ENCODE measurements around the gene TPP1.

TPP1 gene

DNA sequence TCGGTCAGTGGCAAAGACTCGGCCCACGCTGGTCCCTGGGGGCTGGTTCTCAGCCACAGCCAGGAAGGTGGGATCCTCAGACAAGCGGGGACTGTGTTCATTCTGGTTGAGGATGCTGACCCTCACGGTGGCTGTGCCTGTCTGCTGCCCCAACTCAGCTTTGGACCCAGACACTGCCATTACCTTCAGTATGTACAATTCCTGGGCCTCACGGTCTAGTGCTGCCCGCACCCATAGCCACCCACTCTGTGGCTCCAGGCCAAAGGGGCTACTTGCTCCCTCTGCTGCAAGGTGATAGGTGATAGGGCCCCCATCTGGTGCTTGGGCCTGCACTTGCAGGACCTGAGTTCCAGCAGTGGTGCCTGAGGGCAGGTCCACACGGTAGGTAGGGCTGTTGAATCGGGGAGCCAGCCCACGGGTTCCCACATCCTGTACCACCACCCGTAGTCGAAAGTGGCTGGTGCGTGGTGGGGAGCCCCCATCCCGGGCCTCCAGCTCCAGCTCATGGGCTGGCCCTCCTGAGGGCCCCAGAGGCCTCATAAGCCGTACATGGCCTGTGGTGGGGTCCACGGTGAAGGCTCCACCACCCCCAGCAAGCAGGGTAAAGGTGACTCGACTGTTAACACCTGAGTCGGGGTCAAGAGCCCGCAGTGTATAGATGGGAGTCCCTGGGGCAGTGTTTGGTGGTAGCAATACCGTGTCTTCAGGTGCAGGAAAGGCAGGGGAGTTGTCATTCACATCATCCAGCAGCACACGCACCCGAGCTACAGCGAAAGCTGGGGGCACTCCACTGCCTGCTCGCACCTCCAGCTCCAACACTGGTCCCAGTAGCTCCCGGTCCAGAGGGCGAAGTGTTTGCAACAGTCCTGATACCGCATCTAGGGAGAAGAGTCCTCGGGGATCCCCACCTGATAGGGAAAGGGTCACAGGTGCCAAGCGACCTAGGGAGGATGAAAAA, 13.2 kb upstream of the TPP1 start:
- Histone ChIP-seq H3K36me3 (ENCODE audit: insufficient read depth) (no peaks in the 10 kb centered on the region), H3K4me2 (no peak overlapping the region), H3K9ac (no peak overlapping the region), H4K20me1 (ENCODE audit: insufficient read depth) (no peaks in the 10 kb centered on the region), H3K79me2 (ENCODE audit: insufficient read depth, low read depth) (no peaks in the 10 kb centered on the region), H3K4me3 (IDR thresholded peaks at IDR 0.05; ENCODE audit: insufficient read depth, low read depth, low read length) (no peak overlapping the region), H3K27me3 (ENCODE audit: insufficient read depth, low read depth) (no peaks in the 10 kb centered on the region), H3K27ac (no peak overlapping the region), H3K4me1 (ENCODE audit: low read depth, poor library complexity, severe bottlenecking) (peaks cover 9% of the 10 kb centered on the region), H2AFZ (ENCODE audit: low read depth) (no peak overlapping the region)
- no peak for TF ChIP-seq CTCF (conservative IDR thresholded peaks at IDR 0.05; ENCODE audit: low read depth, low read length)

- Histone ChIP-seq H3K4me1 (ENCODE audit: low read depth, poor library complexity, severe bottlenecking) (peaks cover 11% of the 10 kb centered on the region), H3K27me3 (ENCODE audit: insufficient read depth, low read depth) (no peaks in the 10 kb centered on the region), H3K4me2 (no peak overlapping the region), H3K4me3 (IDR thresholded peaks at IDR 0.05; ENCODE audit: insufficient read depth, low read depth, low read length) (no peak overlapping the region), H3K79me2 (ENCODE audit: insufficient read depth, low read depth) (no peaks in the 10 kb centered on the region), H3K27ac (no peak overlapping the region), H3K9ac (no peak overlapping the region), H2AFZ (ENCODE audit: low read depth) (no peak overlapping the region), H3K36me3 (ENCODE audit: insufficient read depth) (no peaks in the 10 kb centered on the region), H4K20me1 (ENCODE audit: insufficient read depth) (no peaks in the 10 kb centered on the region)
- no peak for TF ChIP-seq CTCF (conservative IDR thresholded peaks at IDR 0.05; ENCODE audit: low read depth, low read length)
Observed at GRCh38 chr11:6631361-6631890, 12.2 kb upstream of the TPP1 start.

DNA sequence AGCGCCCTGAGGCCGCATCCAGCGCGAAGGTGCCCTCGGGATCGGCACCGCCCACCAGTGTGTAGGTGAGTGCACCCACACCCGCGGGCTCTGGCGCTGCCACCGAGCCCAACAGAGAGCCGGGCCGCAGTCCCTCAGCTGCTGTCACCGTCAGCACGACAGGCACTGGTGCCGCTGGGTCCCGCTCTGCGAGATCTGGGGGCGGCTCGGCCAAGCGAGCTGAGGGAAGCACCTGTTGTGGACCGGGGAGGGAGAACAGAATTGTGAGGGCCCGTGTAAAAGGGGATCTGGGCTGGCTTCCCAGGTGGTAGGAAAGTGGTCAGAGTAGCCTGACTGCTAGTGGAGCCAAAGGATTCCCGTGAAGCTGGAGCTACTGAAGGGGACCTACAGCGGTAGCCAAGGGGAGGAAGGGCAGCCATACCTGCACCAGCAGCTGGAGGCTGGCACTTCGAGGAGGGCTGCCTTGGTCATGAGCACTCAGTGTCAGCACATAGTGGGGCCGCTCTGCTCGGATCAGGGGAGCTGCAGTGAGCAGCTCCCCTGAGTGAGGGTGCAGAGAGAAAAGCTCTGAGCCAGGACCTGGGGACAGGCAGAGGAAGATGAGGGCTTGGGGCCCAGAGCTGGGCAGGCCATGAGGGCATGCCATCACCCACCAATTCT, 11.5 kb upstream of the TPP1 start:
- Histone ChIP-seq H3K36me3 (ENCODE audit: insufficient read depth) (no peaks in the 10 kb centered on the region), H3K27ac (no peak overlapping the region), H3K9ac (no peak overlapping the region), H3K4me3 (IDR thresholded peaks at IDR 0.05; ENCODE audit: insufficient read depth, low read depth, low read length) (no peak overlapping the region), H3K27me3 (ENCODE audit: insufficient read depth, low read depth) (no peaks in the 10 kb centered on the region), H4K20me1 (ENCODE audit: insufficient read depth) (no peaks in the 10 kb centered on the region), H3K79me2 (ENCODE audit: insufficient read depth, low read depth) (no peaks in the 10 kb centered on the region), H3K4me1 (ENCODE audit: low read depth, poor library complexity, severe bottlenecking) (peaks cover 11% of the 10 kb centered on the region), H3K4me2 (no peak overlapping the region), H2AFZ (ENCODE audit: low read depth) (no peak overlapping the region)
- no peak for TF ChIP-seq CTCF (conservative IDR thresholded peaks at IDR 0.05; ENCODE audit: low read depth, low read length)

GRCh38 chr11:6629892-6630631, 10.8 kb upstream of the TPP1 start:
- Histone ChIP-seq H3K79me2 (ENCODE audit: insufficient read depth, low read depth) (no peaks in the 10 kb centered on the region), H4K20me1 (ENCODE audit: insufficient read depth) (no peaks in the 10 kb centered on the region), H3K4me1 (ENCODE audit: low read depth, poor library complexity, severe bottlenecking) (peaks cover 11% of the 10 kb centered on the region), H3K36me3 (ENCODE audit: insufficient read depth) (no peaks in the 10 kb centered on the region), H3K27ac (no peak overlapping the region), H3K9ac (no peak overlapping the region), H3K4me2 (no peak overlapping the region), H2AFZ (ENCODE audit: low read depth) (no peak overlapping the region), H3K4me3 (IDR thresholded peaks at IDR 0.05; ENCODE audit: insufficient read depth, low read depth, low read length) (no peak overlapping the region), H3K27me3 (ENCODE audit: insufficient read depth, low read depth) (no peaks in the 10 kb centered on the region)
- TF ChIP-seq CTCF (conservative IDR thresholded peaks at IDR 0.05; ENCODE audit: low read depth, low read length) = no peak
